HG03025 (cell line): ENCODE measurements around the gene KRTAP9-9.
"Not testable (repeated sequence)": the region's sequence is repeated elsewhere in the genome, so short reads cannot be mapped to it uniquely, and the experiment has no call there.

Experiments
- ATAC-seq: cut with Tn5 transposase; IDR thresholded peaks from one replicate; pipeline ENCODE4 v1.9.1; 2021; ENCODE audit warnings: mild to moderate bottlenecking, moderate library complexity; ENCODE audit not compliant: unreplicated experiment, low FRiP score

KRTAP9-9 gene

DNA sequence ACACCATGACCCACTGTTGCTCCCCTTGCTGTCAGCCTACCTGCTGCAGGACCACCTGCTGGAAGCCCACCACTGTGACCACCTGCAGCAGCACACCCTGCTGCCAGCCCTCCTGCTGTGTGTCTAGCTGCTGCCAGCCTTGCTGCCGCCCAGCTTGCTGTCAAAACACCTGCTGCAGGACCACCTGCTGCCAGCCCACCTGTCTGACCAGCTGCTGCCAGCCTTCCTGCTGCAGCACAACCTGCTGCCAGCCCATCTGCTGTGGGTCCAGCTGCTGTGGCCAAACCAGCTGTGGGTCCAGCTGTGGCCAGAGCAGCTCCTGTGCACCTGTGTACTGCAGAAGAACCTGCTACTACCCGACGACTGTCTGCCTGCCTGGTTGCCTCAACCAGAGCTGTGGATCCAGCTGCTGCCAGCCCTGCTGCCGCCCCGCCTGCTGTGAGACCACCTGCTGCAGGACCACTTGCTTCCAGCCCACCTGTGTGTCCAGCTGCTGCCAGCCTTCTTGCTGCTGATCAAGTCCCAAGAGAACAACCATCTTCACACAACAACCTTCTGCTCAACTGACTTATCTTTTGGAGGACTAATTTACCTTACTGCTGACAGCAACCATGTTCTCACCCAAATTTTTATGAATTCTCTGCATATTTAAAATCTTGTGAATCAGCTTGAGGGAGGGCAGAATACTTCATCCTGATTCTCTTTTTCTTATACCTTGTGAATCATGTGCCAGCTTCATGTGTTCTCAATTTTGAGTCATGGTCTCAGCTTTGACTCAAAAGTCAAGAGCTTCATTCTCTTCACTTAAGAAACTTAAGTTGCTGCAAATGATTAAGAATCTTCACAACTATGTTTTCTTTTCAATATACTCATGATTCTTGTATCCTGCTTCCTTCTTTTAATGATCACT is at the start of gene KRTAP9-9:
Gene KRTAP9-9 (plus strand): TSS at position 4 of the 910 bp plus-strand sequence.
- ATAC-seq: not testable (repeated sequence)

DNA sequence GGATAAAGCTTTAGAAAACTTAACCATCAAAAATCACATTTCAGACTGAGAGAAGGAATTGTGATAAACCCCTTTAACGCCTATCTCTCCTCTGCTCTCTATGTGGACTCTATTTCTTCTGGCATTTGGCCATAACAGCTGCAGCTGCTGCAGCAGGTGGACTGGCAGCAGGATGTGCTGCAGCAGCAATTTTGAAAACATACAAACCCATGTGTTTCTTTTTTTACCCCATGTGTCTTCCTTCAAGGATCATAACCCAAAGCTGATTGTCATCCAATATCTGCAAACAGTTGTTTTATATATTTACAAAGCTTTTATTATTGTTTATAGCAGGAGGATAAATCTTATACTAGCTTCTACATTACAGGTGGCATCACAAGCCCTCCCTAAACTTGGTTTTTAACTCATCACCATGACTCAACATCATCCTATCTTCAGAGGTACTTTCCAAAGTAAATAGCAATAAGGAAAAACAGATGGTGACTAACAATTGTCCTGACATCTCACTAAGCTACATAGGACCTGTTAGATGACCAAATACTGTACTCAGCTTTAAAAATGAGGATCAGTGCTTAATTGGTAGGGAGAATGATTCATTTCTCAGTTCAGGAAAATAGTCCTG is 43.2 kb upstream of the KRTAP9-9 start:
- ATAC-seq: no peak

- ATAC-seq: no peak
Measured at GRCh38 chr17:41212524-41213169, 42.5 kb upstream of the KRTAP9-9 start.

- ATAC-seq: no peak
Measured at GRCh38 chr17:41215681-41216080, 39.5 kb upstream of the KRTAP9-9 start.

DNA sequence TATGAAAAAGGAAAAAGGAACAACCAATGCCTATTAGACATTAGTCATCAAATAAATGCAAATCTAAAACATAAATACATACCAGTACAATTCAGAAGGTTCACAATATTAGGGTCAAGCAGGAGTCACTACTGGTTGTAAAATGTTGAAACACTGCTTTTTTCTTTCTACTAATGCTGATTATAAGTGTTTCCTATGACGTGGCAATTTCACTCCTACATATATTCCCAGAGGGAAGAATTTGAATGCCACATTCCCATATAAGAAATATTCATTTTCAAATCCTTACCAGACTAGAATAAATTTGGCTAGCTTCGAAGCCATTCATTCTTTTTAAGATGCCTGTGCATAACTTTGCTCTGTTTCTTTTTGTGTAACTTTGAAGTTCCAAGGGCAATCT is 31.4 kb upstream of the KRTAP9-9 start:
- no peak for ATAC-seq

DNA sequence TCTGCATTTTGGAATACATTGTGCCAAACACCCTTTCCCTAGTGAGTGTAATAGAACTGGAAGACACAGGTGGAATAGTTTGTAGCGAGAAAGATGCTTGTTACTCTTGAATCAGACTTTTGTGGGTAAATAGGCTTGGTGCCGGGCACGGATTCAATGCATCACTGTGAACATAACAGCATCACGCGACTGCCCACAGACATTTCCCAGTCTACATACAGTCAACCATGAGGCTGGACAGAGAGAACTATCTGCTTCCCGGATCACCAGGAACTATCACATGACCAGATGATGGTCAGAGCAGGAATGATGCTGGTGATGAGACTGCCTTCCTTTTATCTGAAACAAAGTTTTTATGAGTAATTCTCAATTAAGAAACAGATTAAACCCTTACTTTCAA is 29.1 kb upstream of the KRTAP9-9 start:
- ATAC-seq: no peak

DNA sequence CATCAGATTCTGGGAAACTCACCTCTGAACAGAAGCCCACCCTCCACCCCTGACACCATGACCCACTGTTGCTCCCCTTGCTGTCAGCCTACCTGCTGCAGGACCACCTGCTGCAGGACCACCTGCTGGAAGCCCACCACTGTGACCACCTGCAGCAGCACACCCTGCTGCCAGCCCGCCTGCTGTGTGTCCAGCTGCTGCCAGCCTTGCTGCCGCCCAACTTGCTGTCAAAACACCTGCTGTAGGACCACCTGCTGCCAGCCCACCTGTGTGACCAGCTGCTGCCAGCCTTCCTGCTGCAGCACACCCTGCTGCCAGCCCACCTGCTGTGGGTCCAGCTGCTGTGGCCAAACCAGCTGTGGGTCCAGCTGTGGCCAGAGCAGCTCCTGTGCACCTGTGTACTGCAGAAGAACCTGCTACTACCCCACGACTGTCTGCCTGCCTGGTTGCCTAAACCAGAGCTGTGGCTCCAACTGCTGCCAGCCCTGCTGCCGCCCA is 28.5 kb upstream of the KRTAP9-9 start, which contains the start of gene KRTAP9-2:
Gene KRTAP9-2 (plus strand): TSS at position 51 of the 498 bp plus-strand sequence. CDS start 7 bp downstream, at position 58.
- not testable (repeated sequence) for ATAC-seq

GRCh38 chr17:41230094-41230493 is 25.1 kb upstream of the KRTAP9-9 start:
- no peak for ATAC-seq

GRCh38 chr17:41231731-41232130 is 23.5 kb upstream of the KRTAP9-9 start:
- no peak for ATAC-seq

DNA sequence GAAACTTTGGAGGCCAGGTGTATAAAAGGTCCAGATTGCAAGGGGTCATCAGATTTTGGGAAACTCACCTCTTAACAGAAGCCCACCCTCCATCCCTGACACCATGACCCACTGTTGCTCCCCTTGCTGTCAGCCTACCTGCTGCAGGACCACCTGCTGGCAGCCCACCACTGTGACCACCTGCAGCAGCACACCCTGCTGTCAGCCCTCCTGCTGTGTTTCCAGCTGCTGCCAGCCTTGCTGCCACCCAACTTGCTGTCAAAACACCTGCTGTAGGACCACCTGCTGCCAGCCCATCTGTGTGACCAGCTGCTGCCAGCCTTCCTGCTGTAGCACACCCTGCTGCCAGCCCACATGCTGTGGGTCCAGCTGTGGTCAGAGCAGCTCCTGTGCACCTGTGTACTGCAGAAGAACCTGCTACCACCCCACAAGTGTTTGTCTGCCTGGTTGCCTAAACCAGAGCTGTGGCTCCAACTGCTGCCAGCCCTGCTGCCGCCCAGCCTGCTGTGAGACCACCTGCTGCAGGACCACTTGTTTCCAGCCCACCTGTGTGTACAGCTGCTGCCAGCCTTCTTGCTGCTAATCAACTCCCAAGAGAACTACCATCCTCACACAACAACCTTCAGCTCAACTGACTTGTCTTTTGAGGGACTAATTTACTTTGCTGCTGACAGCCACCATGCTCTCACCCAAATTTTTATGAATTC is 22.6 kb upstream of the KRTAP9-9 start, which contains the start of gene KRTAP9-3:
Gene KRTAP9-3 (plus strand): TSS at position 51 of the 707 bp plus-strand sequence. CDS start 53 bp downstream, at position 104.
- not testable (repeated sequence) for ATAC-seq

DNA sequence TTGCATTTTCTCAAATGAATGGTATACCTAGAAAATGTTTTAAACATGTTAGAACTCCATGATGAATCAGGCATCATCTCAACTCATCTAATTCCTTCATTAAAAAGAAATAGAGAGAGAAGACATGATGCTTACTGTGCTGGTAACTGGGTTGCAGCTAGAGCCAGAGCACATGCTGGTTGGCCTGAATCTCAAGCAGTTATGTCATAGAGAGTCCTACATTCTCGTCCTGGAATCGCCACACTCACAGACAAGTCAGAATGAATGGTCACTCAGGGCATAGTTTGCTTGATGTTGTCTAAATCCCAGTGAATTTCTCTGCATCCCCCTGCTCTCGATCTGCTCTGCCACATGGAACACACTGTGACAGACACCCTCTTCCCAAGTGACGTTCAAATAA is 18.1 kb upstream of the KRTAP9-9 start:
- ATAC-seq: not testable (repeated sequence)

GRCh38 chr17:41237949-41238437 is 17.2 kb upstream of the KRTAP9-9 start, which contains the start of gene KRTAP9-8:
Gene KRTAP9-8, plus strand, starts transcription at chr17:41237999. Its CDS starts 53 bp downstream, at chr17:41238052.
- not testable (repeated sequence) for ATAC-seq

DNA sequence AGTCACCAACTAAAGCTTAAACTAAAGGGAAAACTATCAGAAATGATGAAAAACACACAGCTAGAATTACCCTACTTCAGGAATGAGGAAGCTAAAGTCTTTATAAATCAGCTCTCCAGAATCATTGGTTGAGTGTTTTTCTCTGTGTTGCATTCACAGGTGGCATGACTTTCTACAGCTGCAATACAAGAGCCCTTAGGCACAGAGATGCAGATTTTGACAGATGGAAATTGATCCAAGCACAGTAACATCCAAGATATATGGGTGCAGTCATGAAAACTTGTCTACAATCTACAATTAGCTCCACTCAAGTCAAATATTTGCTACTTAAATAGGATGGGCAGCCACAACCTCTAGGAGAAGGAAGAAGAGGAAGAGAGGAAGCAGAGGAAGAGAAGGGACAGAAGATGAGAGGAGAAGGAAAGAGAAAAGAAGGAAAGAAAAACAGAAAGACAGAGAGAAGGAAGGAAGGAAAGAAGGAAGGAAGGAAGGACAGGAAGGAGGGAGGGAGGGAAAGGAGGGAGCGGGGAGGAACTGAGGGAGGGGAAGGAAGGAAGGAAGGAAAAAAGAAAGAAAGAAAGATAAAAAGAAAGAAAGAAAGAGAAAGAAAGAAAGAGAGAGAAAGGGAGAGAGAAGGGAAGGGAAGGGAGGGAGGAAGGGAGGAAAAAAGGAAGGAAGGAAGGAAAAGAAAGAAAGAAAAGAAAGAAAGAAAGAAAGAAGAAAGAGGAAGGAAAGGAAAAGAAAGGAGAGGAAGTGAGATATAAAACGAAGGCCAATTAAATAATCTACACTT is 8.0 kb upstream of the KRTAP9-9 start:
- ATAC-seq: not testable (repeated sequence)

DNA sequence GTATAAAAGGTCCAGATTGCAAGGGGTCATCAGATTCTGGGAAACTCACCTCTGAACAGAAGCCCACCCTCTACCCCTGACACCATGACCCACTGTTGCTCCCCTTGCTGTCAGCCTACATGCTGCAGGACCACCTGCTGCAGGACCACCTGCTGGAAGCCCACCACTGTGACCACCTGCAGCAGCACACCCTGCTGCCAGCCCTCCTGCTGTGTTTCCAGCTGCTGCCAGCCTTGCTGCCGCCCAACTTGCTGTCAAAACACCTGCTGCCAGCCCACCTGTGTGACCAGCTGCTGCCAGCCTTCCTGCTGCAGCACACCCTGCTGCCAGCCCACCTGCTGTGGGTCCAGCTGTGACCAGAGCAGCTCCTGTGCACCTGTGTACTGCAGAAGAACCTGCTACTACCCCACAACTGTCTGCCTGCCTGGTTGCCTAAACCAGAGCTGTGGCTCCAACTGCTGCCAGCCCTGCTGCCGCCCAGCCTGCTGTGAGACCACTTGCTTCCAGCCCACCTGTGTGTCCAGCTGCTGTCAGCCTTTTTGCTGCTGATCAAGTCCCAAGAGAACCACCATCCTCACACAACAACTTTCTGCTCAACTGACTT is 5.4 kb upstream of the KRTAP9-9 start, which contains the start of gene KRTAP9-4:
Gene KRTAP9-4 (plus strand): TSS at position 51 of the 604 bp plus-strand sequence. CDS start 34 bp downstream, at position 85.
- not testable (repeated sequence) for ATAC-seq

DNA sequence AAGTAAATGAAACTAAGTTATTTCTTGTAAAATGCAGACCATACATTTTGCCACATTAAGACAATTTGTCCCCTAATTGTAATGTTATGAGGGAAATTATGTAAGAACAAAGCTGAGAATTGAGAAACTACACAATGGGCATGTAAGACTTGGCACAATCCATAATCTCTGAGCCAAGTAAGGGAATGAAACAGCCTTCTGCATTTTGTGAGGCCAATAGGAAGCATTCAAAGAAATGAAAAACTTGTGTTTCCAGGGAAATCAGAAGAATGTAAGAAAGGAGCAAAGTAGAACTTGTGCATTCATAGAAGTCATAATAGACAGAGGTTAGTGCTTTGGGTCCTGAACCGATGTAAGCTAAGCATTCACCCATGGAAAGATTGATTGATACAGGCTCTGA is 3.9 kb upstream of the KRTAP9-9 start:
- no peak for ATAC-seq

DNA sequence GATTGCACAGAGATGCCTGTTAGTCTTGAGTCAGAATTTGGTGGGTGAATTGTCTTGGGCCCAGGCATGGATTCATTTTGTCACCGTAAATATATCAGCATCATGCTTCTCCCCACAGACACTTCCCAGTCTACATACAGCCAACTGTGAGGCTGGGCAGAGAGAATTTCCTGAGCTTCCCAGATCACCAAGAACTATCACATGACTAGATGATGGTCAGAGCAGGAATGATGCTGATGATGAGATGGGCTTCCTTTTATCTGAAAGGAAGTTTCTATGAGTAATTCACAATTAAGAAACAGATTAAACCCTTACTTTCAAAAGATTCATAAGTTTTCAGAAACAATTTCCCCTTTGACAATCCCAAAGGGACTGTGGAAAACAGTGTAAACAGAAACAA is 323 bp upstream of the KRTAP9-9 start:
- no peak for ATAC-seq

DNA sequence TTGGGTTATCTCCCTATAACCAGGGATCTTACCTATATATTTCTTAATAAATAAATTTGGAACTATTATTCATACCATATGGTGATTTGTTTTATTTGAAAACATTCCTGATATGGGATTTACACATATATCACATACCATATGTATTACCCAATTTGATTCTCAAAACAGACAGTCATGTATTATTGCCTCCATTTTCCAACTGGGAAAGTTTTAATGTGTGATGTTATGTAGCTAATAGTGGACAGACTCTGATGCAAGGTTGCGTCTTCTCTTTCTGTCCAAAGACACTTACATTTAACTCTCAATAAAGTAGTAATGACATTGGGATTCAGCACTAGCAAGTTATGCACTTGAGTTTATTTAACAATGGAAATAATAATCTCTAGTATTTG is 1.1 kb downstream of the KRTAP9-9 start:
- ATAC-seq: no peak

- no peak for ATAC-seq
Measured at GRCh38 chr17:41258406-41258805, 3.2 kb downstream of the KRTAP9-9 start.
